RKO (cell line): ENCODE measurements around the gene ERBB4.
A peak's percentile ranks its signal among the peaks of the same experiment; 100 is the strongest.

Experiments
- DNase-seq: peaks from one replicate; pipeline ENCODE4 v3.0.0-alpha.2; 2016; ENCODE audit warnings: low spot score

The ERBB4 gene

GRCh38 chr2:212428681-212429478 lies 109.7 kb downstream of the ERBB4 start:
- no peak for DNase-seq

GRCh38 chr2:212427638-212428037 lies 111.0 kb downstream of the ERBB4 start:
- DNase-seq = no peak

GRCh38 chr2:212426637-212427412 lies 111.8 kb downstream of the ERBB4 start:
- no peak for DNase-seq

GRCh38 chr2:212424082-212424481 lies 114.5 kb downstream of the ERBB4 start:
- peak; percentile 41 for DNase-seq

DNA sequence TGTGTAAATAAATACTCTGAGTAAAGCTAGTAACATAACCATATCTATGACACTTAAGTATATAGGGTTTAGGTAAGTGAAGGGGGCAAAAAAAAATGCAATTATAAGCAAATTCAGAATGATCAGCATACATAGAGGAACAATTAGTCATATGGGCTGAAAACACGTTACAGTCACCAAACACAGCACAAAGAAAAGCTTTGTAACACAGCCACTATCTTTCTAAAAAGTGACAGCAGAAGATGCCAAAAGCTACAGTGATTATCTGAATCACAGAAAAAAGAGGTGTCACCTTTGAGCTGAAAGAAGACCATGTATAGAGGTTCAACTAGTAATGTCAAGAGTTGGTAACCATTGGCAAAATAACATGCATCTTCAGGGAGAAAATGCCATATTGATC lies 115.5 kb downstream of the ERBB4 start:
- DNase-seq = no peak

GRCh38 chr2:212421556-212422334 lies 116.9 kb downstream of the ERBB4 start:
- no peak for DNase-seq

DNA sequence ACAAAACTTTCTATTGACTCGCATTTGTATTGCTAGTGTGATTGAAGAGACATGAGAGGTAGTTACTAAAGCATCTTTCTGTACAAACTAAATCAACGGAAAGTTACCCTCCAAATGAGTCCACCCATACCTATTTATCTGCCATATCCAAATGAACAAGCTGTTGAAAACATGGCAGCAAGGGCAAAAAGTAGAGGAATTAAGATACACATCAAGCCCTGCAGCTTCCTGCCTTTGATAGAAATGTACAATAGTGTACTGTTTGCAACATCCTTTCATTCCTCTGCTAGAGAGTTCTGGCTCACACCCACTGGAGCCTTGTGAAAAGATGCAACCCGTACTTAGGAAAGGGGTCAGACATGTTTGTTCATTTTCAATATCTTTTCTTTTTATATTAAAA lies 122.5 kb downstream of the ERBB4 start:
- DNase-seq = no peak

- DNase-seq = no peak
Measured at GRCh38 chr2:212414767-212415211, 123.8 kb downstream of the ERBB4 start.

DNA sequence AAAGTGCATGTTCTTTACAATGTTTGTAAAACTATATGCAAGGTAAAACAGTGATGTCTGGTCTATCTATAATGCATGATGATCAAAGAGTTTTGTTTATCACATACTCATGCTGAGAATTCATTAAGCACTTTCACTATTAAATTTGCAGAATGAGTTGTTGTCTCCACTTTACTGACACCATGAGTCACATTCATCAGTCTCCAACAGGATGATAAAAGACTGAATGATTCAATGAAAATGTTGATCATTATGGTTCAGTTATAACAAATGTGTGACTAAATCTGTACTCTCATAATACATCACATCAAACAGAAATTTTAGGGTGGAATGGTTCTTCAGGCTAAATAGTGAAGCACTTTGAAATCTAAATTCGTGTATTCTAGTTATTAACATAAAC lies 129.0 kb downstream of the ERBB4 start:
- DNase-seq = peak; percentile 7

GRCh38 chr2:212408524-212408923 lies 130.1 kb downstream of the ERBB4 start:
- DNase-seq = no peak

DNA sequence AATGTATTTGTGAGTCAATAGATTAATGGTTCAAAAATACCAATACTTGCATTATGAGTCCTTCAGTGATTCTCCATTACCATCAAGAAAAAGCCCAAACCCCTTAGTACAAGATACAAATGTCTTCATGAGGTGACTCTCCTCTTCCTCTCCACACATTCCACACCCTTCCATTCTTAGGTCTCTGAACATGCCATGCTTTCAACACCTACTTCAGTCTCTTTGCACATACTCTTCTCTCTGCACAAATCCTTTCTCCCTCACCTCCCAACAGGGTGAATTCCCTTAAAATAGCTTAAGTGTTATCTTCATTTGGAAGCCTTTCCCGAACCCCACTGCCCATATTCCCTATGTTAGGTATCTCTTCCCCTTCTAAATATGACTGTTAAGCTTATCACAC lies 131.9 kb downstream of the ERBB4 start:
- no peak for DNase-seq

DNA sequence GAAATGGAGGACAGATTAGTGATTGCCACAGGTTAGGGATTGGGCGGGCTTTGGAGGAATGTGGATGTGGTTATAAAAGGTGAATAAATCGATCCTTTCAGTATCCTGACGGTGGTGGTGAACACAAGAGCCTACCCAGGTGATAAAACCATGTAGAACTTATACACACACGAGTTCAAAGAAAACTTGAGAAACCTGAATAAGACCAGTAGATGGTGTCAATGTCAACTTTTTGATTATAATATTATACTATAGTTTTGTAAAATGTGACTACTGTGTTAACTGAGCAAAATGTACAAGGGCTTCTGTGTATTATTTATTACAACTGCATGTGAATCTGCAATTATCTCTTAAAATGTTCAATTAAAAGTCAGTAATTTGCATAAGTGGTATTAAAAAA lies 136.3 kb downstream of the ERBB4 start:
- peak; percentile 9 for DNase-seq

- DNase-seq = no peak
Measured at GRCh38 chr2:212398316-212398715, 140.3 kb downstream of the ERBB4 start.

DNA sequence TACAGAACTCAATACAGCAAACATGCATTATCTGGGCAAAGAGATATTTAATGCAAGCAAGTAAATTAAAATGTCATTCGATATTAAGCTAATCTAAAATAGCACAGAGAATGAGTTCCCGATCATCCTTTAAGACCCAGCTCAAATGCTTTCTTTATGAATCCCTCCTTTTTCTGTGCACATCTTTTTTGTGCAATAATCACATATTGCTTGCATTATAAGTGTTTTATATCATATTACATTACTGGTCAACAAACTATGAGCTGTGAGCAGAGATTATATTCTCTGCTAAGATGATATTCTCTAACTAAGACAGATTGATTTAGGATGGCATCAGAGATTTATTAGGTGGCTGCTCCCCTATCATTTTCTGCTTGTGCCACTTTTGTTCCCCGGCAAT lies 146.1 kb downstream of the ERBB4 start:
- no peak for DNase-seq

DNA sequence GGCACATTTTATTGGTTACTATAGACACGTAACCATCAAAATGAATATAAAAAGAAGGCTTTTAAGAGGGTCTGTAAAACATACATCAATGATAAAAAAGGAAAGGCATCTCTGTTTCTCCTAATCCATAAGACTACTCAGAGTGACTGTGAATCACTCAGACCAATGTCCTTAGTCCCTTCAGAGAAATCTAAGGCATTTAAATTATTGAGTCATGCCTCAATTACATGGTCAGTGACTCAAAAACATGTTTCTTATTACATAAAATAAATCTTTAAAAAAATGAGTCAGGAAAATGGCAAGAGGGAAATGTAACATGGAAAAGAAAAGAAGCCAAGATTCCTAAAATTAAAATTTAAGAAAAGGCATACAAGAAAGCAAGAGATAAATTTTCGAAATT lies 146.6 kb downstream of the ERBB4 start:
- peak; percentile 49 for DNase-seq

GRCh38 chr2:212387146-212387545 lies 151.5 kb downstream of the ERBB4 start:
- no peak for DNase-seq

DNA sequence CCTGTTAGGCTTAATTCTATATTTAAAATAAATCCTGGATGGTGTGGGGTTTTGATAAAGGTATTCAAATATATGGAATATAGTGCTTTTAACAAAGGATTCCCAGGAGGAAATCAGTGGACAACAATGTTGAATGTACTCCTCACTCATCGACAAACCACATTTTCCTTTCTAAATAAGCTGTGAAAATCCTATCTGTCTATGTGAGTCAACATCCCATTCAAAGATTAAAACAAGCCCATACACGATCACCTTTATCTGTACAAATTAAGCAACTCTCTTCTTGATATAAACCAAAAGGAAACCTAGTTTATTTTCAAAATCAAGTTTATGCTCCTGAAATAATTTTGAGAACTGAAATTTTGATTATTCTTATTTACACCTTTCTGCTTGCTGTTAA lies 153.4 kb downstream of the ERBB4 start:
- DNase-seq = no peak

- DNase-seq = no peak
Measured at GRCh38 chr2:212384027-212384426, 154.6 kb downstream of the ERBB4 start.

DNA sequence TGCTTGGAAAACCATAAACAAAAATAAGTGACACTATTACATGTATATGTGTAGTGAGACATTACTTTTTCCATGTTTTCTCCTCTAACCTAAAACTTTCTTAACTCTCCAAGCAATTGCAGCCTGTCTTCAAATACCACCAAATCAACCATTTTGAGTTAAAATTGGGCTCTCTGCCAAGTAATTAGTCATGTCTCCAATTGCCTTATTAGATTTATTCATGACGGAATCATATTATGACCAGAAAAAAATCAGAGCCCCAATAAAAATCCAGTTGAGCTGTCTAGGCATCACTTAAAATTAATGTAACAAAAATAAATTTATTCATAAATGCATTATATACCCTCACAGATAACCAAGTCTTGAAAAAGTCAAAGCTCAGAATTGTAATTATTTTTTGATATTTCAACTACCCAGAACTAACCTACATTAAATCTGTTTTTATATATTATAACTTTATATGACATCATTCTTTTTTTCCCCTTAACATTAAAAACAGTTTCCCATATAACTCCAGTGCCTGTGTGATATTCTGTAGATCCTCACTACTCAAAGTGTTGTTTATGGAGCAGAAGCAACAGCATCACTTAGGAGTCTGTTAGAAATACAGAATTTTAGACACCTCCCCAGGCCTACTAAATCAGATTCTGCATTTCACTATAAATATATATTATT lies 157.0 kb downstream of the ERBB4 start:
- peak; percentile 8 for DNase-seq

- DNase-seq = no peak
Measured at GRCh38 chr2:212379103-212379502, 159.5 kb downstream of the ERBB4 start.

- no peak for DNase-seq
Measured at GRCh38 chr2:212367431-212367830, 171.2 kb downstream of the ERBB4 start.
